GM21360 (cell line): ENCODE data around the gene TLR6.
"Not testable (repeated sequence)": the region's sequence is repeated elsewhere in the genome, so short reads cannot be mapped to it uniquely, and the experiment has no call there.

ENCODE experiments used
- ATAC-seq: cut with Tn5 transposase; IDR thresholded peaks from one replicate; pipeline ENCODE4 v1.9.1; 2021; ENCODE audit warnings: mild to moderate bottlenecking, moderate library complexity; ENCODE audit not compliant: unreplicated experiment

TLR6 gene

DNA sequence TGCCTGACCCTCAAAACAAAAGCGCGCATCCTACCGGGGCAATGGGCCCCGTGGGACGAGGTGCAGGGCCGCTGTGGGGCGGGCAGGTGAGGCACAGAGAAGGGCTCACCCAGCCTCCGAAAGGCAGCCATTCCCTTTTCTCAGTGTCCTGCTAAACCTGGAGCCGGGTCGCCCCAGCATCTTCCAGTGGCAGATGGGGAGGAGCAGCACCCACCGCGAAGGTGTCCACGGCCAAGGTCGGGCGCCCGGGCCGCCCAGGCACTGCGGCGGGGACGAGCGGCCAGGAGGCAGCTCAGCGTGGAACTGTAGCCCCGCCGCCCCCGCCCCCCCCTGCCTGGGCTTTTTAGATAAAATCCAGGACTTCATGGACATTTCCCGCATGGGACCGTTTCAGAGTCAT is 32.9 kb downstream of the TLR6 start:
- no peak for ATAC-seq

DNA sequence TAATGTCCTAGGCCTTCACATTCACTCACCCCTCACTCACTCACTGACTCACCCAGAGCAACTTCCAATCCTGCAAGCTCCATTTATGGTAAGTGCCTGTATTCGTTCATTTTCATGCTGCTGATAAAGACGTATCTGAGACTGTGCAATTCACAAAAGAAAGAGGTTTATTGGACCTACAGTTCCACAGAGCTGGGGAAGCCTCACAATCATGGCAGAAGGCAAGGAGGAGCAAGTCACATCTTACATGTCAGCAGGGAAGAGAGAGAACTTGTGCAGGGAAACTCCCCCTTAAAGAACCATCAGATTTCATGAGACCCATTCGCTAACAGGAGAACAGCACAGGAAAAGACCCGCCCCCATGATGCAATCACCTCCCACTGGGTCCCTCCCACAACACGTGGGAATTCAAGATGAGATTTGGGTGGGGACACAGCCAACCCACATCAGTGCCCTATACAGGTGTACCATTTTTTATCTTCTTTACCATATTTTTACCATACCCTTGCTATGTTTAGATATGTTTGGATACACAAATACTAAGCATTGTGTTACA is 33.8 kb downstream of the TLR6 start:
- ATAC-seq: no peak

DNA sequence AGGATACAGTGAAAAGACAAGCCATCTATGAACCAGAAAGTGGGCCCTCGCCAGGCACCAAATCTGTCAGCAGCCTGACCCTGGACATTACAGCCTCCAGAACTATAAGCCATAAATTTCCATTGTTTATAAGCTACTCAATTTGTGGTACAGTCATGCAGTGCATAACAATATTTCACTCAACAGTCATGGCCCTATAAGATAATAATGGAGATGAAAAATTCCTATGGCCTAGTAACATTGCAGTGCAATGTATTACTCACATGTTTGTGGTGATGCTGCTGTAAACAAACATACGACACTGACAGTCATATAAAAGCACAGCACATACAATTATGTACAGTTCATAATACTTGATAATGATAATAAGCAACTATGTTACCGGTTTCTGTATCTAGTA is 34.9 kb downstream of the TLR6 start:
- ATAC-seq: no peak

DNA sequence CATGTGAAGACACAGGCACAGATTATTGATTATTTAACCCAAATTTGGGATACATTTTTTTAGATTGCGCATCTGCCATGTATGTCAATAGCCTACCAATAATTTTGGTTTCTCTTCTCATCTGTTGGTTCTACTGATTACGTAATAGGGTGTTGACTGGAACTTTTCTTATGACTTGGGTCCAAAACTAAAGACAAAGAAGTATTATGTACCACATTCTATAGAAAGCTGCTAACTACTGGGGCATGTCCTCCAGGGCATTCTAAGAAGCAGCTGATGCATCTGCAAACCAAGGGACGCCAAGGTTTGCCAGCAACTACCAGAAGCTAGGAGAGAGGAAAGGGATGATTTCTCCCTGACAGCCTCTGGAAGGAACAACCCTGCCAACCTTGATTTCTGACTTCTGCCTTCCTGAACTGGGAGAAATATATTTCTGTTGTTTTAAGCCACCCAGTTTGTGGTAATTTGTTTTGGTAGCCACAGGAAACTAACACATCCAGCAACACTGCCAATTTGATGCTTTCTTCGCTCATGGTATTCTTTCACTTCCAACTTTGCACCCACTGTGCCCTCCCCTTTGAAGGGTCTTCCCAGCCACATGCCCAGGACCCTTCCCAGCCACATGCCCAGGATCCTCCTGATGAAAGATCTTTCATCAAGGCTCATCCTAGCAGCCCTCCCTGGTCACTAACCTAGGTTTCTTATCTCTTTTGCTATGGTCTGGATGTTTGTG is 36.1 kb downstream of the TLR6 start:
- peak; percentile 43 for ATAC-seq

DNA sequence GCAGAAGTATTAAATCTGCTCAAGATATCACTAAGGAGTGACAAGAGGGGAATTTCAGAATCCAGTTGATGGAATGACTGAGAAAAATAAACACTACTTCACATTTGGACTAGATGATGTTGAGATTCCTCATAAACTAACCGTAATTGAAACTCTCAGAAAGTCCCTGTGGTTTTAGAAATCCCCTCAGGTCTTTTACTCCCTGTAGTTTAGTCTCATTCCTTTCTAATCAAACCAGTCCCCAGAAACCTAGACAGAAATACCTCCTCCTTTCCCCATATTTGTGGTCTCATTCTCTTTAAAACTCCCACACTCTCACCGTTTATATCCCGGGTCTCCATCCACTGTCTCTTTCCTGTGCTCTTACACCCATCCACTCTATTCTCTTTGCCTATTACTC is 37.0 kb downstream of the TLR6 start:
- no peak for ATAC-seq

DNA sequence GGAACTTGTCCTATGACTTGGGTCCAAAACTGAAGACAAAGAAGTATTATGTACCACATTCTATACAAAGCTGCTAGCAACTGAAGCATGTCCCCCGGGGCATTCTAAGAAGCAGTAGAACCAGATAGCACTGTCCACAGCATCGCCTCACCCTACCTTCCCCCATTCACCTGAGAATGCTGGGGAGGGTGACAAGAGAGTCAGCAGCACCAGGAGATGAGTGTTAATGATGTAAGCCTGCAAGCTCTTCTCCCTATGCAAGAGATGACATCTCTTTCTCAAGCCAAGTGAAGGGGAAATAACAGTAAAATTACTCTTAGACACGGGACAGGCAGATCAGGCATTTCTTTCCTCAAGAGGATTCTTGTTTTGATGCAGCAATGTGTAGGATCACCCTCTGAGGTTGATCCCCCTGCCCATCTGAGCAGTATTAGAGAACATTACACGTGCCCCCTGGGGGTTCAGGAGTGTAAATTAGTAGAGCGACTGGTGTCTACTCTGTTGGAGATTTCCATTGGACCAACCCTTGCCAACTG is 38.1 kb downstream of the TLR6 start:
- peak; percentile 54 for ATAC-seq

DNA sequence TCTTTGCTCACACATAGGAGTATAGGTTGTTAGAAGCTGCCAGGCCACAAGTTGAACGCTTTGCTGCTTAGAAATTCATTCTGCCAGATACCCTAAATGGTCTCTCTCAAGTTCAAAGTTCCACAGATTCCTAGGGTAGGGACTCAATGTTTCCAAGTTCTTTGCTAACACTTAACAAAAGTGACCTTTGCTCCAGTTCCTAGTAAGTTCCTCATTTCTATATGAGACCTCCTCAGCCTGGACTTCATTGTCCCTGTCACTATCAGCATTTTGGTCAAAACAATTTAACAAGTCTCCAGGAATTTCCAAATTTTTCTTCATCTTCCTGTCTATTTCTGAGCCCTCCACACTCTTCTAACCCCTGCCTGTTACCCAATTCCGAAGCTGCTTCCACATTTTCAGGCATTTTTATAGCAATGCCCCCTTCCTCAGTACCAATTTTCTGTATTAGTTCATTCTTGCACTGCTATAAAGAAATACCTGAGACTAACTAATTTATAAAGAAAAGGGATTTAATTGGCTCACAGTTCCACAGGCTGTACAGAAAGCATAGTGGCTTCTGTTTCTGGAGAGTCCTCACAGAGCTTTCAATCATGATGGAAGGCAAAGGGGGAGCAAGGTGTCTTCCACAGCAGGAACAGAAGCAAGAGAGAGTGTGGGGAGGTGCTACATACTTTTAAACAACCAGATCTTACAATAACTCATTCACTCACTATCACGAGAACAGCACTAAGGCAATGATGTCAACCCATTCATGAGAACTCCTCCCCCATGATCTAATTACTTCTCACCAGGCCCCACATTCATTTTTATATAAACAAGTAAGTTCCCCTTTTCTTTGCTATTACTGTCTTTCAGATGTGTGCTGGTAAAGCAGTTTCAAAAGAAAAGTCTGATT is 40.5 kb downstream of the TLR6 start:
- ATAC-seq: no peak

DNA sequence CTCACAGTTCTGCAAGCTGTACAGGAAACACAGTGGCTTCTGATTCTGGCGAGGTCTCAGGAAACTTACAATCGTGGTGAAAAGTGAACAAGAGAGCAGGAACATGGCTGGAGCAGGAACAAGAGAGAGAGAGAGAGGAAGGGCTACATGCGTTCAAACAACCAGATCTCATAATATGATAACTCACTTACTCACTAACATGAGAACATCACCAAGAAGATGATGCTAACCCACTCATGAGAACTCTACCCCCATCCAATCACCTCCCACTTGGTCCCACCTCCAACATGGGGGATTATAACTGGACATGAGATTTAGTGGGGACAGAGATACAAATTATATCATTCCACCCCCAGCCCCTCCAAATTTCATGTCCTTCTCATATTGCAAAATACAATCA is 42.2 kb downstream of the TLR6 start:
- no peak for ATAC-seq

DNA sequence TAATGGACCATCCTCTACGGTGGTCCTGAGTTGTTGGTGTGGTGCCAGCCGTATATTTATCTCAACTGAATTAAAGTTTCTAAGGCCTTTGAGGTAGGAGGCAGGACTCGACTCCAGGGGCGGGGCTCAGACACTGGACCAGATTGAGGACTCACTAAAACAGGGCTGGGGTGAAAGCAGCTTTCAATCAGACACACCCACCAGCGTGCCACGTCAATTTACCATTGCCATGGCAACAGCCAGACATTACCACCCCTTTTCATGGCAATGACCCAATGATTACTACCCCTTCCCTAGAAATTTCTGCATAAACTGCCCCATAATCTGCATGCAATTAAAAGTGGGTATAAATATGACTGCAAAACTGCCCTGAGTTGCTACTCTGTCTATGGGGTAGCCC is 45.3 kb downstream of the TLR6 start:
- no peak for ATAC-seq

DNA sequence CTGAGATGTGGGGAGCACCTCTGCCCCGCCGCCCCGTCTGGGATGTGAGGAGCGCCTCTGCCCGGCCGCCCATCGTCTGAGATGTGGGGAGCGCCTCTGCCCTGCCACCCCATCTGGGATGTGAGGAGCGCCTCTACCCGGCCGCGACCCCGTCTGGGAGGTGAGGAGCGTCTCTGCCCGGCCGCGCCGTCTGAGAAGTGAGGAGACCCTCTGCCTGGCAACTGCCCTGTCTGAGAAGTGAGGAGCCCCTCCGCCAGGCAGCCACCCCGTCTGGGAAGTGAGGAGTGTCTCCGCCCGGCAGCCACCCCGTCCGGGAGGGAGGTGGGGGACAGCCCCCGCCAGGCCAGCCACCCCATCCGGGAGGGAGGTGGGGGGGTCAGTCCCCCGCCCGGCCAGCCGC is 49.2 kb downstream of the TLR6 start:
- not testable (repeated sequence) for ATAC-seq

DNA sequence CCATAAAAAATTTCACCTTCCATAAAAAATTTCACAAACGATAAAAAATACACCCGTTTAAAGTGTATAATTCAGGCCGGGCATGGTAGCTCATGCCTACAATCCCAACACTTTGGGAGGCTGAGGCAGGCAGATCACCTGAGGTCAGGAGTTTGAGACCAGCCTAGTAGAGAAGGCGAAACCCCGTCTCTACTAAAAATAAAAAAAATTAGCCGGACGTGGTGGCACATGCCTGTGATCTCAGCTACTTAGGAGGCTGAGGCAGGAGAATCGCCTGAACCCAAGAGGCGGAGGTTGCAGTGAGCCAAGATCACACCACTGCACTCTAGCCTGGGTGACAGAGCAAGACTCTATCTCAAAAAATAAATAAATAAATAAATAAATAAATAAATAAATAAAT is 50.4 kb downstream of the TLR6 start:
- not testable (repeated sequence) for ATAC-seq

DNA sequence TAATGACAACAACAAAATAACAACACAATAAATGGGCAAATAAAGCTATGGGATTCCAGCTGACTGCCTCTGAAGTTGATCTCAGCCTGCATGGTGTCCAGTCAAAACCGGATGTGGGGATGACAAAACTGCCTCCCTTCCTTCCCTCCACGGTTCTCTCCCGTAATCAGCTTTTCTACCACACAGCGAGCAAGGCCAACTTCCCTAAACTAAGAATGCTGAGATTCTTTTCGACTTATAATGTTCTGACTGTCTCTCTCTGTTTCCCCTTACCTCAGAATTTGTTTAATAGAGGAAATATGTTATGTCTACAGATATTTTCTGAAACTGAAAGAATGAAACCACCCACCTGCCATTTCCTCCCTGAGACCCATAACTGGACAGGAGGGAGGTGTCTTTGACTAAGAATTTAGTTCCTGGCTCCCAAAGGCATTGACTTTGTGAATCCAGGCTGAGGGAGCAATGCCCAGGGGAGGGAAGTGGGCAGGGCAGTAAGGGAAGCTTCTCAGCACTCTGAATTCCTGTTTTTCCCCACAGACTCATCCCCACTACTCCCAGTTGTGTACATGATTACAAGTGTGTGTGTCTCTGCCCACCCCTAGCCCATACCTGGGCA is 51.0 kb downstream of the TLR6 start:
- ATAC-seq: peak; percentile 71

DNA sequence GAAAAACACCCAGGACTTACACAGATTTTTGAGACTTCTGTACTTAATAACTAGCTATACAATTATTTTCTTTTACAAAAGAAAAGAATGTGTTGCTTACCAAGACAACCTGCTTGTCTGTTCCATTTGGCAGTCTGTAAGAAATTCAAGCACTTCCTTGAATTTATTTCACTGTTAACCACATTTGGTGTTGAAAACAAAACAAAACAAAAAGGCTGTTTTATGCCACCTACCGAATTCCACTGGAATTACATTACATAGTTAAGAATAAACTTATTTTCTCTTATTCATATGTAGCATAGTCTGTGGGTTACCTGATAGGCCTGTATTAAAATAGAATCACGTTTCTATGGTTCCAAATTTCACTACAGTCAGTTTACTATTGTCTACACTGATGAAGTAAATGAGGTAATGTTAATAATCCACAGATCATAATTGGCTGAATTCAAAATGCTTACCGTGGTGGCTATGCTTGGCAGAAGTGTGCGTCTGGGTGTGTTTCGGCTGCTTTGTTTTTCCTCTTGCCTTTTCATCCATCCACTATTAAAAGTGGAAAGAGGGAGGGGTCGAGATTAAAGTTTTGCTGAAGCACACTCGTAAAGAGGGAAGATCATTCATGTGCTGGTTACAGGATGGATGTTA is 51.8 kb downstream of the TLR6 start, which contains the start of gene TLR1:
Gene TLR1, minus strand, starts transcription at position 138 of the 642 bp plus-strand sequence. CDS start 5,960 bp downstream, outside the sequence.
- no peak for ATAC-seq

DNA sequence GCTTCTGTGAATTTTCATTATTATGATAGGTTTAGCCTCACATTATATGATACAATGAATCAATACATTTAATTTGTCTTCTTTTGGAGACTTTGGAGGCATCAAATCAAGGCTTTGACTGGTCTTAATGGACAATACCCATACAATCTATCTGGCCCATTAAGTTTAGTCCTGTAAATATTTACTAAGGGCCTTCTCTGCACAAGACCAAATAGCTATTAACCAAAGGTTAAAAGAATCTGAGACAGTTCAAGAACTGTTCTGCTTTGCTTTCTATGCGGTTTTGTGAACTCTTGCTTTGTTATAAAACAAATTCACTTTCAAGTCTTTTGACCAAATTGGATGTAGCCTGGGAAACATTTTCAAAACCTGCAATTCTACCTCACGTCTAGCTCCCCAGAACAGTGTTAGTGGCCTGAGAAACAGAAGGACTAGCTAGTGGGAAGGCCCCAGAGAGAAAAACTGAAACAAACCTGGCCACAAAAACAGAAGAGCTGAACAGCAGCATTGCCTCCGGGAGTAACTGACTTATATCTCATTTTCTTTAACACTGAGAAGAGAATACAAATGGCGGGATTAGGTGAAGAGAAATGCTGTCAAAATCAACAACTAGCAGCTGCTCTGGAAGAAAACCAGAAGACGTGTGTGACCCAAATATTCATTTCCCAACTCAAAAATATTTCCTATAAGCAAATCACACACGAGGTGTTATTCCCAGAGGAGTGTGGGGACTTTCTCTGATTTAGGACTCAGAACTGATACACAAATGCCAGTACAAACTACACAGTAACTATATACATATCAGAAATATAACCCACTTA is 52.6 kb downstream of the TLR6 start:
- peak; percentile 39 for ATAC-seq

DNA sequence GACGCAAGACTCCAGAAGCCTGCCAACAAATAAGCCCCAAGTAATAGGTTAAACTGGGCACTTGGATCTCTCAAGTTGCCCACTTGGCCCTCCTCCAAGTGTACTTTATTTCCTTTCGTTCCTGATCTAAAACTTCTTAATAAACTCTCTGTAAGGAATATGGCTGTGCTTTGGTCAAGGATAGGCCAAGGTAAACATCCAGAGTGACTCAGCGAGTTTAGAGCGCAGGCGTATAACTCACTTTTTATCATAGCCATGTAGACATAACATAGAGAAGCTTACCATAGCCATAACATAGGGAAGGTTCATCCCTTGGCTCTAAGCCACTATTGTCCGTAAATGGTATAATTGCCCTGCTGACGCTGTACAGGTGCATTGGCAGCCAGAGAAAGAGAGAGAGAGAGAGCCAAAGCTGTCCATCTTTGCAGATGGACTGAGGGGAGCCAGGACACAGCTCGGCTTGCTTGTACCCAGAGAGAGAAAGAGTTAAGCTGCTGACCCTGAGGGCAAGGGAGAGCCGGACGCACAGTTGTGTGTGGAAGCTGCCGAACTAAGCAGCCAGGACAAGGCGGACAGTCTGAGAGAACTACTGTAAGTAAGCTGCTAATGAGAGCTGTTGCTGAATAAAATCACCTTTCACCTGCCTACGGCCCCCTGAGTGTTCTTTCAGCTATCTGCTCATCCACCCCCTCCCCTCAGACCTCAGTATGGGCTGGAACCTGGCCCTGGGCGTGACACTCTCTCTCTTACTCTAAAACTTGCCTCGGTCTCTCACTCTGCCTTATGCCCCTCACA is 53.9 kb downstream of the TLR6 start:
- no peak for ATAC-seq

DNA sequence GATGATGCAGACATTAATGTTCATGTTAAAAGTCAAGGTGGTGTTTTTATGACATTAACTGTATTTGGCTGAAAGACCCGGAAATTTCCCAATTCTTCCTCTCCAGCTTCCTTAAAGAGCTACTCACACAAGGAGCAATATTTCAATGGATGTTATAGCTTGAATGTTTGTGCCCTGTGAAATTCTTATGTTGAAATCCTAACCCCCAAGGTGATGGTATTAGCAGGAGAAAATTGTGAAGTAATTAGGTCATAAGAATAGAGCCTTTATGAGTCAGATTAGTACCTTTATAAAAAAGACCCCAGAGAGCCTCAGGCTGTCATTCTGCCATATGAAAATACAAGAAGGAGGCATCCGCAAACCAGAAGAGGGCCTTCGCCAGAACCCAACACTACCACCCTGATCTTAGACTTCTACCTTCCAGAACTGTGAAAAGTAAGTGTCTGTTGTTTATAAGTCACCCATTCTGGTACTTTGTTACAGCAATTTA is 55.6 kb downstream of the TLR6 start:
- no peak for ATAC-seq

DNA sequence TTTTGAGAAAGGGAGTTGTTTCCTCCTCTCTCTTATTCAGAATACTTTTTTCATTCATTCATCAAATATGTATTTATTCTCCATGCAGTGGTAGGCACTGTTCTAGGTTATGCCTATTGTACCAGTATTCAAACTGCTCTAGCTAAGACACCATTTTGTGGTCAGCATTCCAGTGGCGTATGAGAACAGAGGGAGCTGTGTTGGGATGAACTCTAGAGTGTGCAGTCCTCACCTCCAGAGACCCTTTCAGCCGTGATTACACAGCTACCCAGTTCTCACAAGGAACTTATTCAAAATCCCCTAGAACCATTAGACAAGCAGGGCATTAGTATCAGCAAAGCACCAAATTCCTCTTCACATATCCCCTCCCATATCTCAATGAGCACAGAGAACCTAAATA is 56.3 kb downstream of the TLR6 start:
- no peak for ATAC-seq

DNA sequence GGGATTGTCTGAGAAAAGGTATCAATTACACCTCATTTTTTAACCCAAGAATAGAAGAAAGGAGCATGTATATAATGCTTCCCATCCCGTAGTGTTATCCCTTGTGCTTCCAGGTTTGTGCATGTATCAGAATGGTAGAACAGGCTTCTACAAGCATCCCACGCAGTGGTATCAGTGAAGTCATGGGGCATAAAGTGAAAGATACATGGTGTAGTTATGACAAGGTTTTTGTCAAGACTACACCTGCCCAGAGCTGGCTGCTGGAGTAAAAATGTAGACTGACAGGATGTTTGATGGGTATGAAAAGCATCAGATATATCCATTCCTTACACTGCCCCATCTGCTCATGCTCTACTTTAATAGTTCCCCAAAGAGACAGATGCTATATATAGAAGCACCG is 61.5 kb downstream of the TLR6 start:
- ATAC-seq: no peak

DNA sequence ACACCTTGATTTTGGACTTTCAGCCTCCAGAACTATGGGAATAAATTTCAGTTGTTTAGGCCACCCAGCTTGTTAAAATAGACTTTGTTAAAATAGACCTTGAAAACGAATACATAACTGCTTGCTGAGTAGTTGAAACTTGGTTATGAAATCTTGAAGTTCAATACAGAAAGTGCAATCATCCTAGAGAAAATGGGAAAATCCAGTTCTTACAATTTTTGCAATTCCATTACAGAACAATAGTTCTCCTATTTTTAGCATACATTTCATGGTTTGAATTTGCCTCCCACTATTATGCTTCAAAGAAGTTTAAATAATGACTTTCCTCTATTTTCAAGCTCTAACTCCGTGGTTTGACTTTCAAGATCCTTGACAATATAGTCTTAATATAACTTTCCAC is 62.6 kb downstream of the TLR6 start:
- no peak for ATAC-seq
